ENCODE results near the gene LARP1. TPM values are rescaled to one million over a fixed set of nuclear protein-coding genes. Genes with fewer than 3 reads are reported as not detected.

LARP1 gene
- total RNA-seq, 1 donor from 2014 or later = 240 TPM

GRCh38 chr5:154758977-154759376 lies 3.8 kb downstream of the LARP1 start:
- intact Hi-C loops (cut with micrococcal nuclease) = loop anchor here (5.0 to 10.0 kb wide), 3 partner anchors 534 to 1643 kb away; no protein-coding TSS in a partner anchor

- intact Hi-C loops (cut with micrococcal nuclease) = loop anchor here (5.0 to 10.0 kb wide), 3 partner anchors 535 to 1642 kb away; no protein-coding TSS in a partner anchor
Observed at GRCh38 chr5:154759868-154760267, 4.7 kb downstream of the LARP1 start.

- intact Hi-C loops (cut with micrococcal nuclease) = no loop called here
Observed at GRCh38 chr5:154761046-154761736, 6.0 kb downstream of the LARP1 start.

- intact Hi-C loops (cut with micrococcal nuclease) = no loop called here
Observed at GRCh38 chr5:154762261-154762660, 7.1 kb downstream of the LARP1 start.

- intact Hi-C loops (cut with micrococcal nuclease) = no loop called here
Observed at GRCh38 chr5:154762700-154763099, 7.5 kb downstream of the LARP1 start.

GRCh38 chr5:154764967-154765366 lies 9.8 kb downstream of the LARP1 start:
- intact Hi-C loops (cut with micrococcal nuclease) = no loop called here

GRCh38 chr5:154765396-154765925 lies 10.3 kb downstream of the LARP1 start:
- intact Hi-C loops (cut with micrococcal nuclease) = no loop called here

GRCh38 chr5:154766558-154767281 lies 11.5 kb downstream of the LARP1 start:
- intact Hi-C loops (cut with micrococcal nuclease) = loop anchor here (1.0 kb wide), 1 partner anchor 10 kb away; no protein-coding TSS in a partner anchor

- intact Hi-C loops (cut with micrococcal nuclease) = loop anchor here (1.0 kb wide), 1 partner anchor 9 kb away; no protein-coding TSS in a partner anchor
Observed at GRCh38 chr5:154767576-154767975, 12.4 kb downstream of the LARP1 start.

- intact Hi-C loops (cut with micrococcal nuclease) = no loop called here
Observed at GRCh38 chr5:154768207-154768606, 13.0 kb downstream of the LARP1 start.

- intact Hi-C loops (cut with micrococcal nuclease) = no loop called here
Observed at GRCh38 chr5:154770111-154770510, 14.9 kb downstream of the LARP1 start.

GRCh38 chr5:154771383-154771901 lies 16.3 kb downstream of the LARP1 start:
- intact Hi-C loops (cut with micrococcal nuclease) = no loop called here

GRCh38 chr5:154773326-154773725 lies 18.1 kb downstream of the LARP1 start:
- intact Hi-C loops (cut with micrococcal nuclease) = no loop called here

- intact Hi-C loops (cut with micrococcal nuclease) = loop anchor here (1.0 kb wide), 1 partner anchor 9 kb away; no protein-coding TSS in a partner anchor
Observed at GRCh38 chr5:154776167-154776566, 21.0 kb downstream of the LARP1 start.

GRCh38 chr5:154778534-154778933 lies 23.4 kb downstream of the LARP1 start:
- intact Hi-C loops (cut with micrococcal nuclease) = no loop called here

- intact Hi-C loops (cut with micrococcal nuclease) = no loop called here
Observed at GRCh38 chr5:154779105-154779504, 23.9 kb downstream of the LARP1 start.

- intact Hi-C loops (cut with micrococcal nuclease) = no loop called here
Observed at GRCh38 chr5:154780128-154780527, 25.0 kb downstream of the LARP1 start.

- intact Hi-C loops (cut with micrococcal nuclease) = no loop called here
Observed at GRCh38 chr5:154782326-154782725, 27.1 kb downstream of the LARP1 start.

GRCh38 chr5:154782812-154783592 lies 27.8 kb downstream of the LARP1 start:
- intact Hi-C loops (cut with micrococcal nuclease) = no loop called here

- intact Hi-C loops (cut with micrococcal nuclease) = no loop called here
Observed at GRCh38 chr5:154783774-154784460, 28.7 kb downstream of the LARP1 start.

- intact Hi-C loops (cut with micrococcal nuclease) = no loop called here
Observed at GRCh38 chr5:154784856-154785255, 29.7 kb downstream of the LARP1 start.

Measured in T-helper 1 cell treated with Interleukin-12 subunit alpha and Interleukin-12 subunit beta and Interleukin-4 antibody, amounts not matched to agents 30 ng/mL and 1 ng/mL, for 36 hours (primary cell).